GM21390 (cell line): ENCODE results near the gene AMIGO1.

Source experiments
- ATAC-seq: cut with Tn5 transposase; IDR thresholded peaks from one replicate; pipeline ENCODE4 v1.9.1; 2021; ENCODE audit not compliant: unreplicated experiment

The AMIGO1 gene

DNA sequence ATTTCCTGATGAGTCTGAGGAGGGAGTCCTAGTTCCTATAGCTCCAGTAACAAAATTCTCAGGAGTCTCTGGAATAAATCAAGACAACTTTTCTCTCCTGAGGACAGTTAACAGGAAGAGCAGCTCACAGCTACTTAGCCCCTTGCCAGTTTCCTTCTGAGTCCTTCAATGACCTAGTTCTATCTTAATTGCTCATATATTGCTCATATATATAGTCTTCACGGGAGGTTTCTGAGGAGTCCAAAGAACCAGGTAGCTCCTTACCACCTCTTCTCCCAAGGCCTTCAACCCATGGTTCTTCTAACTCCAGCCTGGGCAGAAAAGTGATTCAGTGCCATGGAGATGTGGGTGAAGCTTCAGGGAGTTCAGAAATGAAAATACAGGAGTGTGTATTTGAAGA, 4.6 kb downstream of the AMIGO1 start:
- no peak for ATAC-seq

DNA sequence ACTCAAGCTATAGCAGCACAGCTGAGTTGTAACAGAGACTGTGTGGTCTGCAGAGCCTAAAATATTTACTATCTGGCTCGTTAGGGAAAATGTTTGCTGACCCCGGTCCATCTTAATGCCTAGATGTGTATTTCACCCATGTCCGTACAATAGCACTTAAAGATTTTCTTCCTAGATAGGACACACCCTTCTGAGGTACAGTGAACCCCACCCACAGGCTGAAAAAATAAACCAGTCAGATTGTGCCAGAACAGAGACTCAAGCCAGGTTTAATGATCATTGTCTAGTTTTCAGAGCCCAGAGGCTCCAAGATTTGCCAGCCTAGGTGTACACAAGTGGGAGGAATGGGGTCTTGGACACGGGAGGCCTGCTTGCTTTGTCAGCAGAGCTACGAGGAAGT, 5.6 kb downstream of the AMIGO1 start:
- no peak for ATAC-seq

DNA sequence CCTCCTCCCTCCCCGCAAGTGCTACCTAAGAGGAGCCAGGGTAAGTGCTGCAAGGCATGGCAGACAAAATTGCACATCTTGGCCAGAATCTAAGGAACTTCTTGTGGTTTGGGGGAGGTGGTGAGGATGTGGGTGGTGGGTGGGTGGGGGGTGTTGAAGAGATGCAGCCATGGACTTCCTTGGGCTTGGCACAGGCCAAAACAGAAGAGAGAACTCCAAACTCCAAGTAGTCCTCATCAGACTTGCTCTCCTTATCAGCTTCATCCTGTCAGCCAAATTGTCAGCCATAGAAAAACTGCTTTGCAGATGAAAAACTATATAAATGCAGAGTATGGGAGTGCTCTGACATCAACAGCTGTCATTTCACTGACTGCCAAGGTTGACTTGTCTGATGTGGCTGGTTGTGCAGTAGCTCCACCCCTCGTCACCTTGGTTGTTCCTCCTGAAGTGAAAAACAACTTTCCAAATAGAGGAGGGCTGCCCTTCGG, 7.1 kb downstream of the AMIGO1 start:
- no peak for ATAC-seq

DNA sequence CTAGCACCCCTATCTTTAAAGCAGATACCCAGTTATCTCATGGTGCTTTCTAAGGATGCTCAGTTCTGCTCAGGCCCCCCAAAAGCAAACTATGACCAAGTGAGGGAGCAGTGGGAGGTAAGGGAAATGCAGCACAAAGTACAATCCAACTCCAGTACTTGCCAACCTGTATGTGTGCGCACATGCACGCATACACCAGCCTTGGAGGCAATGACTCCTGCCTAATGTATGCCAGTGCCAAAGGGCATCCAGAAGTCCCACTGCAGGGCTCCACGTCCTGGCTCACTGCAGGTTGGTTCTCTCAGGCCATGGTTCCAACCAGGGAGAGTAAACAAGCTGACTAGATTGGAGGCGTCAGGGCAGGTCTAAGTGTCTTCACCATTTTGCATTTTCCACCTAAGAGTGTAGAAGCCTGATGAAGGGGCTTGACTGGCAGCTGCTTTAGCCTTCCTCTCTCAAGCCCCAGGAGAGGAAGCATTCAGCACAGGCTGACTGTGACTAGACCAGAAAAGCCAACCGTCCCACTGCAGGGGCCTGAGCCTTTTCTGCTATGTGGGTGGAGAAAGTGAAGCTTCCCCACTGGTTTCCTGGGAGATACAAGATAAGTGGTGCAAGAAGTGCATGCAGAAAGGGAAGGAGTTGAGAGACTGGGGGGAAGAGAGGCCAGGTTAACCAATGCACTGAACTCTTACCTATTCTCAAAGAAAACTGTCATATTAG, 7.7 kb downstream of the AMIGO1 start:
- ATAC-seq: no peak

DNA sequence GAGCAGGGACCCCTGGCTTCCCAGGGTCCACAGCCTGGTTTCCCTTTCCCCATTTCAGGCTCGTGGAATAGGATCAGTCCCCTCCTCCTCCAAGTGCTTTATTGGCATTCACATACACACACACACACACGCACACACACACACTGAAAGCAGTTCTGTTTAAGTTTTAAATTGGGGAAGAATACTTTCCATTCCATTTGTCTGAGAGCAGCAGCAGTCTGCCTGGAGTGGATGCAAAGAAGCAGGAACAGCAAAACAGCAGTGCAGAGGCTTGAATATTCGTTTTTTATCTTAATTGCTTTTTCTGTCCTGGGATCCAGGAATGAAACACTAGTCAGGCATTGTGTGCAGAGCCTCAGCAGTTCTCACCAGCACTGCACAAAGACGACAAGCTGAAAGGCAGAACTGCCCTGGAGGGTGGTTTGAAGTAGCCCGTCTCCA, 8.6 kb downstream of the AMIGO1 start:
- no peak for ATAC-seq

DNA sequence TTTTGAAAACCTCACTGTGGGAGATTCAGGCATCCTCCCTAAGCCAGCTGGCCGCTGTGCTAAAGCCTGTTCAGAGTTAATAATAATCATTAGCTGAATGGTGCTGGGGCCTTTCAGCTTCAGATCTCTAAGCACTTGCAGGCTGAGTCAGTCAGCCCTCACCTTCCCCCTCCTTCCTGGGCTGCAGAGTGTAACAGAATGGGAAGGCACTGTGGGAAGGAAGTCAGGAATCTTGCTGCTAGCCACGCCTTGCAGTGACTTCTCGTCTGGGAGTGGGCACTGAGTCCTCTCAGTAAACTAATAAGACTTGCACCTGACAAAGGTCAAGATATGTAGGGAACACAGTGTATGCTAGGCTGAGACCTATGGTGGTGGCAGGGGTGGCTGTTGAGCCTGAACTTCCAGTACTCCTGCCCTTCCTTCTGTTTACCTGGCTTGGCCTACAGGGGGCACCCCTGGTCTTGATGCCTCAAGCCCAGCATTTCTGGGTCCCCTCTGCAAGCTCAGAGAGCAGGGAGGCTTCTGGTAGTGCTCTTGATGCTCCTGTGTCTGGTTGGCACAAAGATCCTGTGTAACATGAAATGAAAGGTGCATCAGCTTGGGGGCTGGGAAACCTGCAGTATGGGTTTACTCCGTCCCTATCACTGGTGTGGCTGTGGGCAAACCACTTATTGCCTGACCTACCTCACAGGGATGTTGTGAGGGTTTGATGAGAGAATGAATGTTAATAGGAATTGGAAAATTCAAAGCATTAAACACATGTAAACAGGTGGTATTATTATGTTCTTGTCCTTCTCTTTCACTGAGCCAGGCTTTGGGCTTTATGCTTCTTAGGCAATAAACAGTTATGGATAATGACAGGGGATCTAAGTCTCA, 9.6 kb downstream of the AMIGO1 start:
- no peak for ATAC-seq

DNA sequence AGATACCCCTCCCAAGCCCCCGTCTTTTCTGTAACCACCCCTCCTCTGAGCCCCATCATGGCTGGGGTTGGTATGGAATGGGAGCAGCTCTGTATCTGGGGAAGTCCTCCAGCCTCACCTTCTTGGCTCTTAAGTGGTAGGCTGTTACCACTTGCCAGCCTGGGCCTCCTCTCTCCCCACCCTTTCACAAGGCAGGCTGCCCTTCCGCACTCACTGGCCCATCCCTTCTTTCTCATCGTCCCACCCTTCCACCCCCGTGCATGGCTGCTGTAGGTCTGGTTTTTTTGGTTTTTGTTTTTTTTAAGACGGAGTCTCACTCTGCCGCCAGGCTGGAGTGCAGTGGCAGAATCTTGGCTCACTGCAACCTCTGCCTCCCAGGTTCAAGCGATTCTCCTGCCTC, 10.4 kb downstream of the AMIGO1 start:
- ATAC-seq: no peak

DNA sequence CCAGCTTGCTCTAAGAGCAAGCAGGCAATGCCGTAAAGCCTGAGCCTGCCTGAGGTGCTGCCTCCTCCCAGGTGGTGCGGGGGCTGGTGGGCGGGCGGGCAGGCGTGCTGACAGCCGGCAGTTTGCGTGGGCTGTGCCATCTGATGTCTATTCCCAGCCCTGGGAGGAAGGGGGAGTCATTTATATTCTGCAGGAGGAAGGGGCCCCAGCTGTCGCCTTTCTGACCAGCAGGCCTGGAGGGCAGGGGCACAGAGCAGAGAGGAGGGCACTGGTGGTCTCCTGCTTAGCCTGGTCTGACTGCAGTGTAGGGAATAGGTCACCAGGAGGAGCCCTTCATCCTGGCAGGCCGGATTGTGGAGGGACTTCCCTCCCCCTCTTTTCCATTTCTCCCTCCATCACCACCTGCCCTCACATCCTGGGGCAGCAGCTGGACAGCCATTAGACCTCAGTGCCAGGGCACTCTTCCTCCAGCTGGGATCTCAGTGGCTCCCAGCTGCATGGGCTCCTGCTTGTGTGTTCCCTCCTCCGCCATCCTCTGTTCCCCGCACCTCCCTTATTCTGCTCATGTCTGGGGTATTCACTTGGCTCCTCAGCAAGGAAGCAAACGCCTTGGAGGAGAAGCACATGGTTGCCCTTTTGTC, 11.2 kb downstream of the AMIGO1 start:
- ATAC-seq: no peak

DNA sequence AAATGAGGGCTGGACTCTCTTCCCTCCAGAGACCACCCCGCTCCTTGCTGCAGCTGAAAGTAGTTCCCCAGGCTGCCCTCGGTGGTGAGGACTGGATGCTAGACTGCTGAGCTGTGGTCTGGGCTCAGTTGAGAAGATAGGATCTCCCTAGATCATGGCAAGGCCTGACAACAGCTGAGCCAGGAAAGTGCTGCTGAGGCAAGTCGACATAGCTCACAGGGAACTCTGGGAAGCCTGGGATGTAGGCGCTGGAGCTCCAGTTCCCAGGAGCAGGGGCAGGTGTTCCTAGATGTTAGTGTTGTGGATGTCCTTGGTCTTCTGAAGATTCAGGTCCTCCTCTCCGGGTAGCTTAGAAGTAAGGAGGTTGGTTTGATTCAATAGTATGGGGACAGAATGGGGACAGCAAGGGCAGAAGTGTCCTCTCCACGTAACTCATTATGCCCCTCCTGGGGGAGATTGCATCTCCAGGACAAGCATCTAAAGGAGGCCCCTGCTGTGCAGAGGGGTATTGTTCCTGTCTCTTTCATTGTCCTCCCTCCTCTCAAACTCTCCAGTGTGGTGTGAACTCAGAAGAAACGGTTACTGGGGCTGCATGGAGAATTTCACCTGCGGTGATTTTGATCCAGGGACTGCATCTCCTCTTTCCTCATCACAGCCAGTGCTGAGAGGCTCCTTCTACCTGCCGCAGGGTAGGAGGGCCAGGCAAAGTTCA, 11.9 kb downstream of the AMIGO1 start:
- no peak for ATAC-seq

DNA sequence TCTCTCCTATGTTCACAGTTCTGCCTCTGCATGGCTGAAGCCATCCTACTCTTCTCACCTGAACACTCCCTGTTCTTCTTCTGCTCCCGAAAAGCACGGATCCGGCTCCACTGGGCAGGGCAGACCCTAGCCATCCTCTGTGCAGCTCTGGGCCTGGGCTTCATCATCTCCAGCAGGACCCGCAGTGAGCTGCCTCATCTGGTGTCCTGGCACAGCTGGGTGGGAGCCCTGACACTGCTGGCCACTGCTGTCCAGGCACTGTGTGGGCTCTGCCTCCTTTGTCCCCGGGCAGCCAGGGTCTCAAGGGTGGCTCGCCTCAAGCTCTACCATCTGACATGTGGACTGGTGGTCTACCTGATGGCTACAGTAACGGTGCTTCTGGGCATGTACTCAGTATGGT, 13.8 kb downstream of the AMIGO1 start:
- ATAC-seq: no peak

DNA sequence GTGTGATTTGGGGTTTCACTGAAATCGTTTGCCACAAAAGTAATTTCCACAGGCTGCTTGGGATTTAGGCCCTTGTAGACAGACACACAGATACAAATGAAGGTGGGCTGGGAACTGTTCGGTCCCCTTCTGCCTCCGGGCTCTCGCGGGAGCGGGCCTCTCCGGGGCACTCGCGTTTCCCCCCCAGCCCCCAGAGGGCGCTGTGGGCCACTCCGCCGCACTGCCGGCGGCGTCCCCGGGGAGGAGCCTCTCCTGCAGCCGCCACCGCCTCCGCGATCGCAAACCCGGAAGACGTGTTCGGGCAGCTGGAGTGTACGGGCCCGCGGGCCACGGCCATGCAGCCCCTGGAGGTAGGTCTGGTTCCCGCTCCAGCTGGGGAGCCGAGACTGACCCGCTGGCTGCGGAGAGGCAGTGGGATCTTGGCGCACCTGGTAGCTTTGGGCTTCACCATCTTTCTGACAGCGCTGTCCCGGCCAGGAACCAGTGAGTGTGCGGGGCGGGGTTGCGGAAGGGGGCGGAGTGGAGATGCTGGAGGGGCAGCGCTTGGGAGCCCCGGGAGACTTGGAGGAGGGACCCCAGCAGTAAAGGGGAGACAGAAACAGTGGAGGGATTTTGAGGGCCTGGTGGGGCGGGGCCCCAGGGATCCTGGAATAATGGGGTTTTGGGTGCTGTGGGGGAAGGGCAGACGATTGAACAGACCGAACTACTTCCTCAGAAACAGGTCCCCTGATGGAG, 15.6 kb downstream of the AMIGO1 start, which contains the start of gene CYB561D1:
TSS of gene CYB561D1 (plus strand) at position 290 of the 735 bp plus-strand sequence. CDS start at position 336, 46 bp downstream.
- ATAC-seq: peak; percentile 81

DNA sequence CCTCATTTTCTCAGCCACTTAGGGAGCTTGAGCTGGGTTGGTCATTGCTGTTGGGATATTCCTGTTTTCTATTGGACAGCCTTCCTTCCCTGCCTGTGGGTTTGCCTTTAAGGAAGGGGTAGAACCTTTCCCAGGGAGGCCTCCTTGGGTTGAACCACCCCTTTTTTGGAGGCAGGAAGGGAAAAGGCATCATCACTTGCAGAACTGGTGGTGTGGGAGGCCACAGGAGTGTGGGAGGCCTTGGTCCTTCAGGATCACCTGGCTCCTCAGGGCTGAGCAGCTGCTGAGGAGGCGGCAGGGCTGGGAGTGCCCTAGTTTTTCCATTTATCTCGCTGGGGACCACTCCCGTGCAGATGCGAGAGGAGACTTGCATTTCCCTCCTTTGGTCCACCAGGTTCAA, 16.3 kb downstream of the AMIGO1 start:
- ATAC-seq: no peak

DNA sequence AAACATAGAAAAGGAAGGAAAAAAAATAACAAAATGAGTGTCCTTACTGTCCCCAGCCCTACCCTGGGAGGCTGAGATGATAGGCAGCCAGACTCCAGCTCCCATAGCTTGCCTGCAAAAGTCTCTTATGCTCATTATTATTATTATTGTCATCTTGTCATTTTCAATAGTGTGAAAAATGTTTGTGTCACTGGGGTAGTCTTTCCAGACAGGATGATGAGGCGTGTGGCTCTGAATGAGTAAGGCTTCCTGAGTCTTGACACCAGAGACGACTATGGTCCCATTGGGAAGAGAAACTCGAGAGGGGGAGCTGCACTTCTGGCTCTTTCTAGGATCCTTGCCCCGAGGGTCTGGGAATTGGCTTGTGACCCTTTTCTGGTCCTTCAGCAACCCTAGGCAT, 16.7 kb downstream of the AMIGO1 start:
- no peak for ATAC-seq

DNA sequence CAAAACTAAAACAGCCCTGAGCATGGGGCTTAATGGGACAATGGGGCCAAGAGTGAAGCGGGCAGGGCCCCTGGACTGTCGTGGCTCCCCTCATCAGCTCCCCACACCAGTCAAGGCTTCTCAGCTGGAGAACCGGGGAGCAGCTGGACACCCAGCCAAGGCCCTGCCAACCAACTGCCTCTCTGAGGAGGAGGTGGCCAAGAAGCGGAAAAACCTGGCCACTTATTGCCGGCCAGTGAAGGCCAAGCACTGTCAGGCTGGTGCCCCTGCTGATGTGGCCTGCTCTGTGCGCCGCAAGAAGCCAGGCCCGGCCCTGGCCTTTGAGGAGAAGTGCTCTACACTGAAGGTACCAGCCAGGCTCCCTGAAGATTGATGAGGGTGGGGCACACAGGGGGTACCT, 18.2 kb downstream of the AMIGO1 start:
- ATAC-seq: no peak

DNA sequence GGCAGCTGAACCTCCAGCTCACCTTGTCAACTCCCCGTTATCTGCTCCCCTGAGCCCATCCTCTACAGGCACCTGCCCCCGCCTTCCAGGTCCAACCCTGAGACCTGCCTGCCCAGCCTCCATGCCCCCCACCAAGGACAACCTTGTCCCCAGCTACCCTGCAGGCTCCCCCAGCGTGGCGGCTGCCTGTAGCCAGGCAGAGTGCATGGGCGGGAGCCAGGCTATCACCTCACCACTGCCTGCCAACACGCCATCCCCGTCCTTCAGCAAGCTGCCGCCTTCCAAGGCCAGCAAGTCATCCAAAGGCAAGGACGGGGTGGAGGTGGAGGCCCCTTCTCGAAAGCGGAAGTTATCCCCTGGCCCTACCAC, 18.6 kb downstream of the AMIGO1 start:
- ATAC-seq: no peak

DNA sequence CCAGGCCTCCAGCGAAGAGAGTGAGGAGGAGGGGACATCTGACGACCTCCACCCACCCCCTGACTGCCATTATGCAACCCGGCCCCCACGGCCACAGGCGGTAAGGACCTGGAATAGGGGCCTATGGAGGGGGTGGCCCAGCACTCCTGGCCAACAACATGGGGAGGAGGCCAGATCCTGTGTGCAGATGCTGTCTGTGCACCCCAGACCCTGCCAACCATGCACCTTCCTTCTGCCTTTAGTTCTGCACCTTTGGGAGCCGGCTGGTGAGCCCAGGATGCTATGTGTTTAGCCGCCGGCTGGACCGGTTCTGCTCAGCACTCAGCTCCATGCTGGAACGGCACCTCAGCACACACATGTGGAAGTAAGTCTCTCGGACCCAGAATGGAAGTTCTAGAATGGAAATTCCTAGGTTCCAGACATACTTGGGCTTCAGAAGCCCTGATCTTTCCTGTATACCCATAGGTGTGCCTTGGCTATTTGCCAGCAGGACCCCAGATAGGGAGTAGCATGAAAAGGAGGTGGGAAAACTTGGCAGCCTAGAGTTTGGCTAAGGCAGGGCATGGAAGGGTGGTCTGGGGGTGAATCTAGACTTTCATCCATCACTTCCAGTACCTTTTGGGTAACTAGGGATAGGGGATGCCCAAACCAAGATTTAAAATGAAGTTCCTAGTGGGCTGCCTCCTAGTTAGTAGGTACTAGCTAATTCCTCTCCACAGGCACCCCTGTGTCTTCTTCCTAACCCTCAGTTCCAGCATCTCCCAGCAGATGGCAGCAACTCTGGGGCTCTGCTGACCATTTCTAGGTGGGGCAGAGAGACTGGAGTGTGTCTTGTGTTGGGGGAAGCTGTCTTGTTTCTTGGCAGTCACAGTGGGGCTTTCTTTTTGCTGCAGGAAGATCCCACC, 19.2 kb downstream of the AMIGO1 start:
- no peak for ATAC-seq

DNA sequence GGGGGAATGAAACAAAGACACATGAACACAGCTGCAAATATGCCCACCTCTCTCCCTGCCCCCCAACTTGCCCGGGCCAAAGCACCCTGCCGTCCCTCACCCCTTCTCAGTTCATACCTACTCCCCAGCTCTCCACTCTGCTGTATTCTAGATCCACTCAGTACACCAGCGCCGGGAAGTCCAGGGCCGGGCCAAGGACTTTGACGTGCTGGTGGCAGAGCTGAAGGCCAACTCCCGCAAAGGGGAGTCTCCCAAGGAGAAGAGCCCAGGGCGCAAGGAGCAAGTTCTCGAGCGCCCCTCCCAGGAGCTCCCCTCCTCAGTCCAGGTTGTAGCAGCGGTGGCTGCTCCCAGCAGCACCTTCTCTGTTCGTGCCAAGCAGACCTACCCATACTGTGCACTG, 20.8 kb downstream of the AMIGO1 start:
- ATAC-seq: no peak

DNA sequence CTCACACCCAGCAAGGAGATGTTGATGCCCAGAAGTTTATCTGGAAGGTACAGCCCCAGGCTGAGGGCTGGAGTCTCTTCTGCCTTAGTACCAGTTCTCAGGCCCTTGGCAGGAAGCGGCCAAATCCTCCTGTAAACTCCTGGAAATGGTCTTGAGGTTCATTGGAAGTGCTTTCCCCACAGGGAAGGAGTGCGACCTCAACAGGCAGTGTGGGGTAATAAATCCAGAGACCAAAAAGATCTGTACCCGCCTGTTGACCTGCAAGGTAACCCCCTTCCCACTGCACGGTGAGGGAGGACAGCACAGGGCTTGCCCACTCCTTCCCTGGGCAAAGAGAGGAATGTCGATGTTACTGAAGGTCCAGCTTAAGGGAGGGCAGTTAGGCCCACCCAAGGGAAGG, 21.3 kb downstream of the AMIGO1 start:
- ATAC-seq: no peak

DNA sequence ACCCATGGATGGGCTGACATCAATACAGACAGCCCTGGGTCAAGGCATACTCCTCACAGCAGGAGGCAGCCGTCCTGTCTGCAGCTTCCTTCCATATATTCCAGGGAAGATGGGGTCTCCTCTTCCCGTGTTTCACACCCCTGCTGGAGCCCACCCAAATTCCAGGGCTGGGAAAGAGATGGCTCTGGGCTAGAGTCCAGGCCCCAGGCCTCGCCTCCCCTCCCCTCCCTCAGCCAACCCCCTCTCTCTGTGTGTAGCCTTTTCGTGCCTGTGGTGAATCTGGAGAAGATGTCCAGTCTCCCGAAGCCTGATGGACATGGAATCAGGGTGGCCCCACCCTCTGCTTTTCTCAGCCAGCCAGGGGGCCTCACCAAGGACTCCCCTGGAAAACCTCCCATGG, 22.3 kb downstream of the AMIGO1 start:
- no peak for ATAC-seq
